Panc1 (cell line): ENCODE measurements around the gene SMIM20. TPM values are rescaled to one million over a fixed set of nuclear protein-coding genes. Genes with fewer than 3 reads are reported as not detected.

ENCODE experiments used
- ATAC-seq: fragments of 200-7000 bp; cut with Tn5 transposase; 2 replicates; pipeline ENCODE4 v1.9.1; 2020; ENCODE audit warnings: mild to moderate bottlenecking, moderate library complexity
- BruUV-seq: library from RNA; stranded (reverse); fragments of 400-500 nt; replicated peaks from 2 replicates; lab custom pipeline; 2021; lab: Mats Ljungman, UMichigan
- CTCF ChIA-PET: fragments of 300-600 bp; sonication (Branson Sonifier 250); formaldehyde crosslinking; loops from one replicate; lab custom pipeline; 2022; ENCODE audit warnings: antibody characterized with exemption; lab: Charles Lee
- POLR2A ChIA-PET: fragments of 300-600 bp; sonication (Branson Sonifier 250); formaldehyde crosslinking; loops from one replicate; lab custom pipeline; 2022; ENCODE audit warnings: antibody characterized with exemption; lab: Charles Lee
- DNase-seq: peaks from one replicate; pipeline ENCODE4 v3.0.0-alpha.2; 2010; ENCODE audit warnings: low read depth, low spot score
- H3K27ac ChIP-seq: 2 replicates; pipeline ENCODE4 v1.5.1; 2011; ENCODE audit warnings: mild to moderate bottlenecking, low read length, inconsistent platforms
- H3K27me3 ChIP-seq: fragments of 200-500 bp; sonication (Bioruptor generic); 2 replicates; pipeline ENCODE4 v1.6.0; 2014; ENCODE audit warnings: low read length, inconsistent platforms; ENCODE audit not compliant: control insufficient read depth, insufficient read depth
- H3K36me3 ChIP-seq: fragments of 200-500 bp; sonication (Bioruptor generic); 2 replicates; pipeline ENCODE4 v1.5.1; 2014; ENCODE audit warnings: inconsistent platforms, mild to moderate bottlenecking, low read length, moderate library complexity; ENCODE audit not compliant: control insufficient read depth, insufficient read depth
- H3K4me1 ChIP-seq: 2 replicates; pipeline ENCODE4 v1.5.1; 2011; ENCODE audit warnings: inconsistent platforms, mild to moderate bottlenecking, low read length, moderate library complexity; ENCODE audit not compliant: control insufficient read depth, insufficient read depth
- H3K4me3 ChIP-seq, 2 experiments: 2 replicates each; pipeline ENCODE4 v1.5.1; 2011 to 2012; ENCODE audit warnings: low read depth in 2 of 2, low read length in 2 of 2, mild to moderate bottlenecking in 2 of 2, inconsistent platforms in 1 of 2, moderate library complexity in 1 of 2
- H3K9me3 ChIP-seq: fragments of 200-500 bp; sonication (Bioruptor generic); 2 replicates; pipeline ENCODE4 v1.5.1; 2014; ENCODE audit warnings: low read depth, mild to moderate bottlenecking, inconsistent platforms, low read length, moderate library complexity; ENCODE audit not compliant: control insufficient read depth, insufficient read depth
- POLR2AphosphoS5 ChIP-seq: IDR thresholded peaks from 2 replicates; pipeline ENCODE4 v1.6.1; 2012; ENCODE audit warnings: mild to moderate bottlenecking, low read depth, low read length, moderate library complexity
- SIN3A ChIP-seq: IDR thresholded peaks from 2 replicates; pipeline ENCODE4 v1.6.1; 2012; ENCODE audit warnings: low read depth, mild to moderate bottlenecking, low read length, moderate library complexity, borderline replicate concordance; ENCODE audit not compliant: insufficient read depth
- TCF7L2 ChIP-seq: IDR thresholded peaks from 2 replicates; pipeline ENCODE4 v1.6.1; 2011; ENCODE audit warnings: mild to moderate bottlenecking, low read depth, low read length, inconsistent platforms
- in situ Hi-C: cut with HindIII; loops from 2 replicates; pipeline ENCODE4 v1.10.0; 2016; ENCODE audit warnings: low sequenced_read_pairs, low pct_unique_long_range_greater_than_20kb
- intact Hi-C: fragments of 100-400 bp; cut with micrococcal nuclease; formaldehyde crosslinking; loops from one replicate; pipeline ENCODE4 v1.10.0; 2022; ENCODE audit not compliant: unreplicated experiment
- total RNA-seq: library from RNA; stranded (reverse); gene quantifications from one replicate; pipeline ENCODE4 v1.2.1, GENCODE V29; 2021; ENCODE audit not compliant: unreplicated experiment
- TF ChIP-seq, protein P1 (sequence below), 2 experiments: IDR thresholded peaks; 2 replicates each; pipeline ENCODE4 v1.6.1; 2011 to 2012; ENCODE audit warnings: low read depth in 2 of 2, control low read depth in 1 of 2, low read length in 1 of 2, mild to moderate bottlenecking in 1 of 2, moderate library complexity in 1 of 2; ENCODE audit not compliant: insufficient read depth in 1 of 2
- TF ChIP-seq, protein P2 (sequence below): fragments of 450-650 bp; IDR thresholded peaks from 2 replicates; pipeline ENCODE4 v1.5.1; 2017; ENCODE audit warnings: mild to moderate bottlenecking

SMIM20 gene
- total RNA-seq, 1 experiment from 2014 or later = 16.5 TPM

DNA sequence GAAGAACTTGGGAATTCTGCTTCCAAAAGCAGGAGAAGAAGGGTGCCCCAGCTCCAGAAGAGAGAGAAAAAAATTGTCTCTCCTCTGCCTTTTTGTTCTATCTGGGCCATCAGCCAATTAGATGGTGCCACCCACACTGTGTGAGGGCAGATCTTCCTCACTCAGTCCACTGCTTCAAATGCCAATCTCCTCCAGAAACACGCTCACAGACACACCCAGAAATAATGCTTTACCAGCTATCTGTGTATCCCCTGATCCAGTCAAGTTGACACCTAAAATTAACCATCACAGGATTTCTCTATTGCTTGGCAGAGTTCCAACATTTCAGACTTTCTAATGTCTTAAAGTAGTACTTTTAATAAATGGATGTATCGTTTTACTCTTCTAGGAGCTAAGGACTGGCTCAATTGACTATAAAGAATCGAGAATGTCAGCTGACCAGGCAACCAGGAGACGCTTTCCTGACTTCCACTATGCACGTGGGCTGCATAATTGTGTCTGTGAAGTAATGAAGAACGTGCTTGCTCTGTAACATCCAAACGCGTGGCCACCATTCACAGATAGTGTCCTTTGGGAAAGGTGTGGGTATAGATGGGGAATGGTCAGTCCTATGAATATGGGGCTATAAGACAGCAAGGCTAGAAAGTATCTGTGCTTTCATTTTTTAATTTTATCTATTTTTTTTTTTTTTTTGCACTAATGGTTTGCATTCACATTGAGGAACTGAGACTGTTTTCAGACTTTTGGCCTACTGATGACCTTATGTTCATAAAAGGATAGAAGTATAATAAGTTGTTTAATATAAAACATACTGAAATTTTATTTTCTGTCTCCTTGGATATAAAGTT, 9.9 kb upstream of the SMIM20 start:
- intact Hi-C loops (no loop called here), in situ Hi-C loops (no loop called here)
- Histone ChIP-seq H3K27me3 (no peaks in the 10 kb centered on the region), H3K9me3 (no peaks in the 10 kb centered on the region; the same call in 1 of the 2 replicates), H3K4me1 (no peaks in the 10 kb centered on the region), H3K27ac (no peak overlapping the region), H3K36me3 (no peaks in the 10 kb centered on the region), H3K4me3 (no peak overlapping the region)
- no peak for ATAC-seq
- no peak for DNase-seq
- BruUV-seq = no TSS peak
- TF ChIP-seq SIN3A (no peak), POLR2AphosphoS5 (no peak), TCF7L2 (no peak)
- TF ChIP-seq, protein P1, sequence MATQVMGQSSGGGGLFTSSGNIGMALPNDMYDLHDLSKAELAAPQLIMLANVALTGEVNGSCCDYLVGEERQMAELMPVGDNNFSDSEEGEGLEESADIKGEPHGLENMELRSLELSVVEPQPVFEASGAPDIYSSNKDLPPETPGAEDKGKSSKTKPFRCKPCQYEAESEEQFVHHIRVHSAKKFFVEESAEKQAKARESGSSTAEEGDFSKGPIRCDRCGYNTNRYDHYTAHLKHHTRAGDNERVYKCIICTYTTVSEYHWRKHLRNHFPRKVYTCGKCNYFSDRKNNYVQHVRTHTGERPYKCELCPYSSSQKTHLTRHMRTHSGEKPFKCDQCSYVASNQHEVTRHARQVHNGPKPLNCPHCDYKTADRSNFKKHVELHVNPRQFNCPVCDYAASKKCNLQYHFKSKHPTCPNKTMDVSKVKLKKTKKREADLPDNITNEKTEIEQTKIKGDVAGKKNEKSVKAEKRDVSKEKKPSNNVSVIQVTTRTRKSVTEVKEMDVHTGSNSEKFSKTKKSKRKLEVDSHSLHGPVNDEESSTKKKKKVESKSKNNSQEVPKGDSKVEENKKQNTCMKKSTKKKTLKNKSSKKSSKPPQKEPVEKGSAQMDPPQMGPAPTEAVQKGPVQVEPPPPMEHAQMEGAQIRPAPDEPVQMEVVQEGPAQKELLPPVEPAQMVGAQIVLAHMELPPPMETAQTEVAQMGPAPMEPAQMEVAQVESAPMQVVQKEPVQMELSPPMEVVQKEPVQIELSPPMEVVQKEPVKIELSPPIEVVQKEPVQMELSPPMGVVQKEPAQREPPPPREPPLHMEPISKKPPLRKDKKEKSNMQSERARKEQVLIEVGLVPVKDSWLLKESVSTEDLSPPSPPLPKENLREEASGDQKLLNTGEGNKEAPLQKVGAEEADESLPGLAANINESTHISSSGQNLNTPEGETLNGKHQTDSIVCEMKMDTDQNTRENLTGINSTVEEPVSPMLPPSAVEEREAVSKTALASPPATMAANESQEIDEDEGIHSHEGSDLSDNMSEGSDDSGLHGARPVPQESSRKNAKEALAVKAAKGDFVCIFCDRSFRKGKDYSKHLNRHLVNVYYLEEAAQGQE (IDR thresholded peaks at IDR 0.05; ENCODE audit: insufficient read depth in 1 of 2, low read depth in 2 of 2, low read length in 1 of 2) = no peak
- TF ChIP-seq, protein P2, sequence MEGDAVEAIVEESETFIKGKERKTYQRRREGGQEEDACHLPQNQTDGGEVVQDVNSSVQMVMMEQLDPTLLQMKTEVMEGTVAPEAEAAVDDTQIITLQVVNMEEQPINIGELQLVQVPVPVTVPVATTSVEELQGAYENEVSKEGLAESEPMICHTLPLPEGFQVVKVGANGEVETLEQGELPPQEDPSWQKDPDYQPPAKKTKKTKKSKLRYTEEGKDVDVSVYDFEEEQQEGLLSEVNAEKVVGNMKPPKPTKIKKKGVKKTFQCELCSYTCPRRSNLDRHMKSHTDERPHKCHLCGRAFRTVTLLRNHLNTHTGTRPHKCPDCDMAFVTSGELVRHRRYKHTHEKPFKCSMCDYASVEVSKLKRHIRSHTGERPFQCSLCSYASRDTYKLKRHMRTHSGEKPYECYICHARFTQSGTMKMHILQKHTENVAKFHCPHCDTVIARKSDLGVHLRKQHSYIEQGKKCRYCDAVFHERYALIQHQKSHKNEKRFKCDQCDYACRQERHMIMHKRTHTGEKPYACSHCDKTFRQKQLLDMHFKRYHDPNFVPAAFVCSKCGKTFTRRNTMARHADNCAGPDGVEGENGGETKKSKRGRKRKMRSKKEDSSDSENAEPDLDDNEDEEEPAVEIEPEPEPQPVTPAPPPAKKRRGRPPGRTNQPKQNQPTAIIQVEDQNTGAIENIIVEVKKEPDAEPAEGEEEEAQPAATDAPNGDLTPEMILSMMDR = no peak
- ChIA-PET CTCF (no interaction called here), POLR2A (no interaction called here)

DNA sequence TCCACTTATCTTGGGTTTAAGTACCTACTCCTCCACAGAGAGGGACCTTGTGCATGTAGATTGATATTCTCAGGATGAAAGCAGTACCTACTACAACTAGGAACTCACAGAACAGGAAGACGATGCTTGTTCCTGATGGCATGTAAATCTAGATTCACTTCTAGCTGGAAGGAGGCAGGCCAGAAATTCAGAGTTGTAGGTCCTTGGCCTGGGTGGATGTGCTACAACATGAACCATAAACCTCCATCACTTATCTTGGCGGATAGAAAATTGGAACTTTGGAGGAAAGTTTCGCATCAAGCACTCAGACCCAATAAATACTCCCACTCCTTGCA, 9.3 kb upstream of the SMIM20 start:
- no peak overlapping the region for H3K4me3 ChIP-seq
- no TSS peak for BruUV-seq
- H3K36me3 ChIP-seq = no peaks in the 10 kb centered on the region
- H3K27me3 ChIP-seq = no peaks in the 10 kb centered on the region
- ChIA-PET CTCF (no interaction called here), POLR2A (no interaction called here)
- TF ChIP-seq, protein P1 (IDR thresholded peaks at IDR 0.05; ENCODE audit: insufficient read depth in 1 of 2, low read depth in 2 of 2, low read length in 1 of 2) = no peak
- TF ChIP-seq TCF7L2 (no peak), SIN3A (no peak), POLR2AphosphoS5 (no peak)
- TF ChIP-seq, protein P2 = no peak
- DNase-seq (no peak), ATAC-seq (no peak)
- in situ Hi-C loops (no loop called here), intact Hi-C loops (no loop called here)
- H3K9me3 ChIP-seq = no peaks in the 10 kb centered on the region; the same call in 1 of the 2 replicates
- H3K27ac ChIP-seq = no peak overlapping the region
- no peaks in the 10 kb centered on the region for H3K4me1 ChIP-seq
